GM18519 (cell line): ENCODE measurements around the gene HPGD.

Experiments
- ATAC-seq: cut with Tn5 transposase; IDR thresholded peaks from one replicate; pipeline ENCODE4 v1.9.1; 2021; ENCODE audit warnings: mild to moderate bottlenecking, moderate library complexity; ENCODE audit not compliant: unreplicated experiment, low FRiP score

Gene HPGD

DNA sequence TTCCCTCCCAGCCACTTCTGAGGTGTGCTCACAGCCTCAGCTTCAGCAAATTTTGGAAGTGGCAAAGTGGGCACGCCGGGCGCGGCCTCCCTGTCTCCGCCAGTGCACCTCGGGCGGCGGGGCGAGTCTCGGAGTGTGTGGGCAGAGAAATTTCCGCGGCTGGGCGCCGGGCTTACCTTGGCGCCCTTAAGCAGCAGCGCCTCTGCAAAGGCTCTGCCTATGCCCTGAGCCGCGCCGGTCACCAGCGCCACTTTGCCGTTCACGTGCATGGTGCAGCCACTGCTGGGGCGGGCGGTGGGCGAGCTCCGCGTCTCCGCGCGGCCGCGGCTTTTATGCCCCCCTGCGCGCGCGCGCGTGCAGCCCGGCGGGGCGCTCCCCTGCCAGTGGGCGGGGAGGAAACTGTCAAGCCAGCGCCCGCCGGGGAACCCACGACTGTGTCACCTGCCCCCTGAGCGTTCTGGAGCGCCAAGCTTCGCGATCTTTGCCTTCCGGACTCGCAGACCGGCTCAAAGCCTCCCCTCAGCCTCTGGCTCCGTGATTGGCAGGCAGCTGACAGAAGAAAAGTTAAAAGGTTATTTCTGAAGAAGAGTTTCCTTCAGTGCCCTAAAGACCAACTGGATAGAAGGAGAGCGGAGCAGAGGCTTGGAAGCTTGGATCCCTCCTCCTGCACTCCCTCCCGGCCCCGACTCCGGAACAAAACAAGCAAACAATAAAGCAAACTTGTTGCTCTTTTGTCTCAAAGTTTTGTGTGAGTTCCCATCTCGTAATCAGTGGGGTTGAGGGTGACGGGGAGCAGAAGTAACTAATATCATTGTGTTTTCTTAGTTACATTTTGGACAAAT lies at the start of gene HPGD:
Gene HPGD, minus strand, starts transcription at position 306 of the 842 bp plus-strand sequence. Its CDS starts 37 bp downstream, at position 269.
- ATAC-seq: peak; percentile 55

DNA sequence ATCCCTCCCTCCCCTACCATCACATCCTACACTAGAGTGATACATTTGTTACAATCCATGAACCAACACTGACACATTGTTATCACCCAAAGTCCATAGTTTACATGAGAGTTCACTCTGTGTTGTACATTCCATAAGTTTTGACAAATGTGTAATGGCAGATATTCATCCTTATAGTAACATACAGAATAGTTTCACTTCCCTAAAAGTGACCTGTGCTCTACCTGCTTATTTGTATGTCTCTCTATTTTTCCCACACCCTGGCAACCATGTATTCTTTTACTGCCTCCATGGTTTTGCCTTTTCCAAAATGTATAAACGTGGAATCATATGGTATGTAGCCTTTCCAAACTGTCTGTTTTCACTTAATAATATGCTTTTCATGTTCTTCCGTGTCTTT lies 42.2 kb upstream of the HPGD start:
- no peak for ATAC-seq

DNA sequence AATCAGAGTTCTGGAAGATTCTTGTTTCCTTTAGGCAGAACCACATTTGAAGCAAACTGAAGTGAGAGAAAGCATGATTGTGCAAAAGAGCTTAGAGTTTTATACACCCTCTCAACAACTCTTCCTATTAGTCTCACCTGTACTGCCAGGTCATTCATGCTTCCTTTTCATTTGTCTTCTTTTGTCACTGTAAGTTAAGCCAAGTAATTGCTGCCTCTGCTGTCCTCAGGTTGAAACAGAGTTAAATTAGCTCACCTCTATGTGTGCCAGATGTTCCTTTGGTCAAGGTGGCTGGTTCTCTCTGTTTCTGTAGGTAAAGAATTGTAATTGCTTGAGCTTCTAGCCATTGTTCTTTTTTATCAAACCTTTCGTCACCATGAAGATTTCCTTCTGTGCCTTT lies 41.1 kb upstream of the HPGD start:
- no peak for ATAC-seq

DNA sequence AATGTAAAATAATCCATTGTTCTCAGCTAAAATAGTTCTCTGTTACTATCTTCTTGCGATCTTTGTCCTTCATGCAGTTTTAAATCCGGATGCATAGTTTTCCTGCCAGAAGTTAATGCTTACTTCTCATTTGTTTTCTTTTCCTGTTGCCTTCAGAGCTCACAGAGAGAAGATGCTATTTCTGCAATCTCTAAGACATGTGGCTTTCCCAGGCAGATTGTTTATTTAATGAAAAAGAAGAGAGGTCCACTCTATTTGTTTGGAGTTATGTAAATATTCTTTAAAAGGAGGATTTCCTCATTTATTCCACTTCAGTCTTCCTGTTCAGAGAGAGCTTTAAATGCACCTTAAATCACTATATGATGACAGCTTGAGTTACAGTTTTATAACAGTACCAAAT lies 39.3 kb upstream of the HPGD start:
- ATAC-seq: no peak

DNA sequence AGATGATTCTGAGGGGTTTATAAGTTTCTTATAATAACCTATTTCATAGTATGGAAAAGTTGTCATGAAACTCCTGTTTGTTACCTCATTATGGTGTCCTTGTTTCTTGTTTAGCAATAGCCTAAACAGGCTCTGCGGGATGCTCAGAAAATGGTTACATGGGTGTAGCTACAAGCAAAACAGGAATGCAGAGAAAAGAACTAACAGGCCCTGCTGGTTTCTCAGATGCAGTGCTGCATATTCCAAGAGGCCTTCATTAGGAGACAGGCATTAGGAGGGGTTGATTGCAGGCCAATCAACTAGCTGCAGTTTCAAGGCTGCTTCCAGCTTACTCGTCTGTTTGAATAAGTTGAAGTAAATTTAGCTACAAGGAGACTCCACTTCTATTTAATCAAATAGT lies 37.6 kb upstream of the HPGD start:
- no peak for ATAC-seq

DNA sequence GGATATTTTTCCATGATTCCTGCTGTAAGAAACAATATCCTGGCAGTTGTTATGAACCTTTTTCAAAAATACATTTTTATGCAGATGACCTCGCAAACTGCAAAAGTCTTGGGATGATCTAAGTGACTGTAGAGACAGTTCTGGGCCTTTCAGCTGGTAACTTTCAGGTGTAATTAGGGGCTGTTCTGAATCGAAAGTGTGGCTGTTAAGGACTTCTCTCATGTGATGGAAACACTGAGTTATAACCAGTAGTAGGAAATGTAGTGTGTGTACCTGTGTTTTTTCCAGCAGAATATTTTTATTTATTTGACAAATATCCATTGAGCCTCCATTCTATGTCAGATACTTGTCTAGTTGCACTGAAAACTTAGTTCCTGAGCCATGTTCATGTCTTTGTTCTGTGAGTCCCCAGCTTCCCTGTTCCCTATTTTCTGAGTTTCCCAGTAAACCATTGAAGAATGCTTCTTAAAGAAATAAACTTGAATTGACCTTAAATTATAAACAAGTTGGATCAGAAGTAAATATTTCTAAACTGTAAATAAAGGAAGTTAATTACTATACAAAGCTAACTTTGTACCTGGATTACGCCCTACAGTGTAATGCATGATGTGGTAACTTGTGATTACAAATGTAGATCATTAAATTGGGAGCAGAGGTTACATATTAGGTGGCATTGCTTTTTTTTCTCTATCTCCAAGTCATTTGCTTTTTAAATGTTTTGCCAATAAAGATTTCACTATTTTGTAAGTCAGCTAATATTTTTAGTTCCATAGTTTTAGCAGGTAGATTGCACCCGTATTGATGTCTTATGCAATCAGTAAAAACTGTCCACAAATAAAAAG lies 33.7 kb upstream of the HPGD start:
- no peak for ATAC-seq

DNA sequence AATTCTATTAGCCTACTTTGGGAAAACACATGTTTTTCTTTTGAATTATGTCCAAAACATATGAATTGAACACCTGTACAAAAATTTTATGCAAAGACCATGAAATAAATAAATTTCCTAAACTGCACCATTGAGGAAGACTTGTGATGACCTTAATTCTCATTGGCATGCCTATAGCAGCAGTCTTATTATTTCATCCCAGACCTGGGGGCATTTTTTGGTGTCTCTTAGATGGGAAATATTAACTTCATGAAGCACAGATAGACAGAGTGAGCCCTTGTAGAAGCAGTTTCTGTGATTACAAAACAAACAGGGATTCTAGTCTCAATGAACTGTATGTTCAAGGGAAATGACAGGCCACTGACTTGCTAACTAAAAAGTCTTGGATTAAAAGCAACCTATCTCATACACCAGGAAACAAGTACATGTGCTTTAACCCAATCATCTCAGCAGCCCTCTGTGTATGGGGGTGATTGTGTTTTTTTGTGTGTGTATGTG lies 32.0 kb upstream of the HPGD start:
- ATAC-seq: no peak

DNA sequence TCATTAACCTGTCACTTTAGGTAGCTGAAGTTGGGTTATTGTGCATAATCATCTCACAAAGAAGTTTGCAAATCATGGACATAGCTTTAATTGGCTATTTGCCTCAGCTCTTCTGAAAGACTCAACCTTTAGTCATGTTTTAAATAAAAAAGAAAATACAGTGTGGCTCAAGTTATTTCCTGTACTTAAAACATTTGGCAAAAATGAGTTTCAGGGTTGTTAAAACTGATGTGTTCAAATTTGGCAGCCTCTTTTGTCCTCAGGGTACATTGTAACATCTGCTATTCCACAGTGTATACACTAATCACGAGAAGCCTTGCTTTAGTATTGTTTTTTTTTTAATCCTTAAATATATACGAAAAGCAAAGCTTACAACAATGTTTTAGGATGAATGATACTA lies 31.5 kb upstream of the HPGD start:
- no peak for ATAC-seq

DNA sequence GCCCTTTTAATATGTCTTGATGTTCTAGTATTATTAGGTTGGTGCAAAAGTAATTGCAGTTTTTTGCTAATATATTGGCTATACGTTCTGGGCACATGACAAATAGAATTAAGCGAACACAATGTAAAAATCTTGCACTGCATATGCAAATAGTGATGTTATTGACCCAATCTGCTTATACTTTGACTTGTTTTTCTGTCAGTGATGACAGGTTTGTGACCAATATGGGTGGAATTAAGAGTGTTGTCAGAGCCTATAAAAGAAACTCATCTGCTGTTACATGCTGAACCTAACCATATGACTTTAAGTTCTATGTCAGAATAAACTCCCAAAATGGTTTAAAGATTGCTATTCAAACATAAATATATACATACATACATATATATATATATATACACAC lies 30.7 kb upstream of the HPGD start:
- no peak for ATAC-seq

DNA sequence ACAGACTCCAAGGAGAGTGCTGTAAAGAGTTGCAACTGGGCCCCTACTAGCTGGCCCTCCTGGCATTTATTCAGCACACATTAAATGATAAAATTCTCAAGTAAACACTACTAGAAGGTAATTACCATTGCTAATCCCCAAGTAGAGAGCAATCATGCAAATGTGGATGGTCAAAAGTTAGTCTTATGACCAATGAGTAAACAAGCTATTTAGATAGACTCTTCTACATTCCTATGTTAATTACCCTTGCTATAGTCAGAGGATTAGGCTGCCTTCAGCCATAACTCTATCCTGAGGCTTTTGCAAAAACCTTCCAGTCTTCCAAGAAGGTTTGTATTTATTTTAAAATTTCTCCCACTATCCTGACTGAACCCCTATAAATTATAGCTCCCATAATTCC lies 28.3 kb upstream of the HPGD start:
- ATAC-seq: no peak

DNA sequence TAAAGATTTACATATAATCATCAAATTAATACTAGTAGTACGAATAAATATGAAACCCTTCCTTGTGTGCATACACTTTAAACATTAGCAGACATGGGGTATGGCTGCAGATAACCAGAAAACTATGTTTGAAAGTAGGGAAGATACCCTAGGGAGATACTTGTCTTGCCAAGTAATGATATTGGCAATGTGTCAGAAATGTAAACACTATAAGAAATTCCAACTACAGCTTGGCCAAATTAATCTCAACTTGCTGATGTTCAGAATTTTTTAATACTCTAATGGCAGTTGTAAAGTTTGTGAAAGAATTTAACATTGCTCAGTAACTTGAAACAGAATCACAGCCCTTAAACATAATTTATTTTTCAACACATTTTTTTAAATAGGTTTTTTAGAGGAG lies 27.4 kb upstream of the HPGD start:
- no peak for ATAC-seq

DNA sequence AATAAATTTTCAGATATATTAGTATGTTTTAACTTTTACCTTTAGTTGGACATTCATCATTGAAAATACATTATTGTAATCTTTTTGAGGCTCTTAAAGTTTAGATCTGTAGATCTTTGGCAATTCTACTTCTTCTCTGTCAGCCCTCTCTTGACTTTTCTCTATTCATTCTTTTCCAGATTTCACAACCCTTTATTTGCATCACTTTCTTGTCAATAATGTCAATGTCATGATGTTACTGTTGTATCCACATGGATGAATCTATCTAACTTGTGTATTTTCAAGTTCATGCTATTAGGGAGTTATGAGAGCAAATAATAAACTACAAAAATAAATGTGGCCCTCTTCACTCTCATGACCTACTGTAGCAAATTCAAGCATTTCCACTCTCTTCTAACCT lies 23.0 kb upstream of the HPGD start:
- ATAC-seq: no peak

DNA sequence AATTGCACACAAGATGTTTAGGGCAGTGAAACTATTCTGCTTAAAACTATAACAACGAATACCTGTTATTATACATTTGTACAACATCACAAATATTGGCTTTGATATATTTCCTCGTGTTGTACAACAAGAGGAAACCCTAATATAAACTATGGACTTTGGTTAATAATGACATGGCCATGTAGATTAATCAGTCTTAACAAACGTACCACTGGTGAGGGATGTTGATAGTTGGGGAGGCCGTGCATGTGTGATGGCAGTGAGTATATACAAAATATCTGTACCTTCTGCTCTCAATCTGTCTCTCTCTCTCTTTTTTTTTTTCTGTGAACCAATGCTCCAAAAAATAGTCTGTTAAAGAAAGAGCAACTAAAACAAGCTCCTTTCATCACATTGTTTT lies 22.2 kb upstream of the HPGD start:
- no peak for ATAC-seq

DNA sequence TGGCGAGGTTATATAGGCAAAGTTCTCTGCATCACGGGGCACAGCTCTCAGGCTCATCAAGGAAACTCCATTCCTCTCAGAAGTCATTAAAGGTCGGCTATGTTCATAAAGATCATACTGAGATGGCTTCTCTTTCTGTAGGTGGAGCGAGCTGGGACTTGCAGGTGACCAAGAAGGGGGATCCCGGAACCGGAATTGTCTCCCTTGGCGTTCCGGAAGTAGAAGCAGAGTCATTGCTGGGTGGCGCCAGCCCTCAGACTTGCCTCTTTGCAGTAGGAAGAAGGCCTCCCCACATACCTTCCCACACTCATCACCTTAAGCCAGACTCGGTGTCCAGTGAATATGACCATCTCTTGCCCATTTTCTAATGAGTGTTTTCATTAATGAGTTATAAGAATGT lies 17.9 kb upstream of the HPGD start:
- ATAC-seq: no peak

DNA sequence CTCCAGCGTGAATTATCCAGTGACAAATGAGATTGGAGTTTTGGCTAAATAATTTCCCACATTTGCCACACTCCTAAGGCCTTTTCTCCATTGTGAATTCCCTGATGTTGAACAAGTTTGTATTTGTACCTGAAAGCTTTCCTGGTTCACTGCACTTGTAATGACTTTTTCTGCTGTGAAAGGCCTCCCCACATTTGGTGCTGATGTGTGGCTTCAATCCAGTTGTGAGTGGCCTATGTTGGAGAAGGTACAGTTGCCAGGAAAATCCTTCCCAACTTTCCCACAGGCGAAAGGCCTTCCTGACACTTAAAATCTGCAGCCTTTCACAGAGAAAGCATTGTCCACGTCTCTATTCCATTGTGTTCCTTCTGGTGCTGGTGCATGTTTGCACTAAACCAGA lies 17.3 kb upstream of the HPGD start:
- no peak for ATAC-seq

DNA sequence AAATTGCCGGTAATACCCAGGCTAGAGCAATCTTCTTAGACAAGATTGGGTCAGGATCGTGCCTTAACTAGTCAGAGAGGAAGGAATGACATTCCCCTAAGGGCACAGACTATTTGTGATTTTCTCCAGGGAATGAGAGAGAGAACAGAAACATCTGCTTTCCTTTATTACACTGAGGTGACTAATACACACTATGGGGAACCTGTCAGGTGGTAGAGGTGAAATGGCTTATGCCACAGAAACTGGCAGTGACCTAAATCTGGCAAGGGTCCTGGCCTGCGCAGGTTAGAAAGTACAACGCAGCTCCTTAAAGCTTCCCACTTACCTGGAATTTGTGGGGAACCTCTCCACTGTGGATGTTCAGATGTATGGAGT lies 16.6 kb upstream of the HPGD start:
- no peak for ATAC-seq

DNA sequence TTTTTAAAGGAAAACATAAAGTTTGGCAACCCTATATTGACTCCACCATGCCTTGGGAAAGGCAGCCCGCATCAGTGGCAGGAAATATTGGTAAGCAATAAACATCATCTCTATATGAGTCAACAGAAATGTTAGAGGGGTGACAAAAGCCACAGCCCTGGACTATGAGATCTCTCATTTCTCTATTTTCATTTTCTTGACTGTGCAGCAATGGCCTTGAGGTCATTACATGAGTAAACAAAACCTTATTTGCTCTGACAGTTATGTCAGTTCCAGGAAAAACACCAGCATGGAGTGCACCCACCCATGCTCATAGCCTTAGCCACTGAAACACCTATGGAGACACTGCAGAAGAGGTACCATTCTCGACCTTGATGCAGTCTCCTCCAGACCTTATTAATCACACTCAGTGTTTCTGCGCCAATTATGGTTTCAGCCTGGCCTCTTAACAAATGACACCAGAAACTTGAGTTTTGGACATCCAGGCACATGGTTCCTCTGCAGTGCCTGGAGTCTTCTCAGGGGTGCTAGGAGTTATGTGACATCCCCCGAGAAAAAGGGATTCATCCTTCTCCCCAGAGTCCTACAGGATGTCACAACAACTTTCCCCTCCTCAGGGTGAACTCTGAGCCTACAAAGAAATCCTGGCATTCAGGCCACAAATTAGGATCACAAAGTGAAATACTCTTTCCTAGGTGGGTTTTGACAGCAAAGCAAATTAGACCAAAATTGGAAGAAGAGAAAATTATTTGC lies 16.0 kb upstream of the HPGD start:
- peak; percentile 96 for ATAC-seq

DNA sequence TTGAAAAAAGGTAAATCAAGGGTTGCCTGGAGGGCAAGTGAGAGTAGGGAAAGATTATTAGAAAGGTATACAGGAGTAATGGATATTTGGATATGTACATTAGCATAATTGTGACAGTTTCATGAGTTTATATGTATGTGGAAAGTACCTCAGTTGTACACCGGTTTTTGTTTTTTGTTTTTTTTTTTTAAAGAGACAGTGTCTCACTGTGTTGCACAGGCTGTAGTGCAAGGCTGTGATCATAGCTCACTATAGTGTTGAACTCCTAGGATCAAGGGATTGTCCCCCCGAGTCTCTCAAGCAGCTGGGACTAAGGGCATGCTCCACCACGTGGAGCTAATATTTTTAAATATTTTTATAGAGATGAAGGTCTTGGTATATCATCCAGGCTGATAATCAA lies 15.3 kb upstream of the HPGD start:
- ATAC-seq: peak; percentile 12

DNA sequence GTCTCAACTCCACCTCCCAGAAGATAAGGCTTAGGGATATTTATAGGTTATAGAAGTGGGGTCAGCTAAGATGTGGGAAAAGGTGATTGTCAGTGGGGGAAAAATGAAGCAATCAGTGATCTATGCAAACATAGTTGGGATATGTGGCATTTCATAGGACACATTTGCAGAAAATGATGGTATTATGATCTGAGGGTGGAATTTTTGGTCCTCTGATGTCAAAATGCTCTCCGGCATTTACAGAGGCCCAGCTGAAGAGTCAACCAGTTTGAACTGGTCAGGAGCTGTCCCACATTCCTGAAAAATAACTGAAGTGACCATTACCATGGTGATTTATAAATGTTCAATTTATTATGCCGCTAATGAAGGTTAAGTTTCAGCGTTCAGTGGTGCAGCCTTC lies 12.2 kb upstream of the HPGD start:
- no peak for ATAC-seq

DNA sequence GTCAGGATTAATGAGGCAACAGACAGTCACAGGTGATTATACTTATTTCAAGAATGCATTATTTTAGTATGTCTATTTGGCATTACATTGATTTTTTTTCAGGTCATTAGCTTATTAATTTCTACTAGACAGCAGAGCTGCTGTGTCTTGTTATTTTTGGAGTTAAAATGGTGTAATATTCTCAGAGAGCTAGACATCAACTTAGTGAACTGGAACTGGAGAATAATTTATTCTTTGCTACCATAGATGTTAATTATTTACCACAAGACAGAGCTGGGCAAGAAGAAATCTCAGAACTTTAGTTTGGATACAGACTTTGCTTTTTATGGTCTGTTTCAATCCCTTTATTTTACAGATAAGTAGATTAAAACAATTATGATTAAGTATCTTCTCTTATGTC lies 10.2 kb upstream of the HPGD start:
- no peak for ATAC-seq

DNA sequence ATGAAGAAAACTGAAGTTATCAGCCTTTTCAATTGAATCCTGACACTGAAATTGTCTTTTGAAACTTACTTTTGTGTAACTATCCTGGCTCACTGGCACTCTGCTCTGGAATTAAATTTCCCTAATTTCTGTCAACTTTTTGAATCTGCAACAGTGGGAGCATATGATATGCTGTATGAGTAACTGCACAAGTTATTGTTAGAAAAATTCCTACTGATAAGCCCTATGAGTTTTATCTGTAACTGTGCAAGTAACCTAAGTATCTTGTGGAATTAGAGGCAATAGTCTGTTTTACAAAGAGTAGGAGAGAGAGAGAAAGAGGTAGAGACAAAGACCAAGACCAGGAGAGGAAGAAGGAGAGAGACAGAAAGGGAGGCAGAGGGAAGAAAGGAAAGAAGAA lies 9.2 kb upstream of the HPGD start:
- ATAC-seq: no peak
